PC-3 (cell line): Measurements from ENCODE around the gene DOCK10. TPM values are rescaled to one million over a fixed set of nuclear protein-coding genes. Genes with fewer than 3 reads are reported as not detected.

ENCODE experiments used
- ATAC-seq: fragments of 200-7000 bp; cut with Tn5 transposase; 2 replicates; pipeline ENCODE4 v1.9.1; 2020; ENCODE audit warnings: mild to moderate bottlenecking, moderate library complexity
- BruUV-seq: library from RNA; stranded (reverse); fragments of 400-500 nt; replicated peaks from 2 replicates; lab custom pipeline; 2021; lab: Mats Ljungman, UMichigan
- CTCF ChIA-PET: fragments of 300-600 bp; sonication (Branson Sonifier 250); formaldehyde crosslinking; loops from one replicate; lab custom pipeline; 2022; ENCODE audit warnings: antibody characterized with exemption; lab: Charles Lee
- POLR2A ChIA-PET: fragments of 300-600 bp; sonication (Branson Sonifier 250); formaldehyde crosslinking; loops from one replicate; lab custom pipeline; 2022; ENCODE audit warnings: antibody characterized with exemption; ENCODE audit not compliant: unreplicated experiment; lab: Charles Lee
- DNase-seq: peaks from one replicate; pipeline ENCODE4 v3.0.0-alpha.2; 2015
- H2AFZ ChIP-seq: fragments of 300-600 bp; sonication (generic); 2 replicates; pipeline ENCODE4 v1.6.0; 2016; ENCODE audit warnings: antibody characterized with exemption, low read length
- H3F3A ChIP-seq: fragments of 300-600 bp; sonication (generic); one replicate; pipeline ENCODE4 v1.6.0; 2017; ENCODE audit warnings: antibody characterized with exemption, low read length, control low read depth, mild to moderate bottlenecking; ENCODE audit not compliant: unreplicated experiment
- H3K27ac ChIP-seq: fragments of 300-600 bp; sonication (generic); 2 replicates; pipeline ENCODE4 v1.5.1; 2016; ENCODE audit warnings: mild to moderate bottlenecking, low read length
- H3K27me3 ChIP-seq: fragments of 300-600 bp; sonication (generic); 2 replicates; pipeline ENCODE4 v1.6.1; 2016; ENCODE audit warnings: low read length, mixed read lengths
- H3K36me3 ChIP-seq: fragments of 300-600 bp; sonication (generic); 2 replicates; pipeline ENCODE4 v1.6.1; 2016; ENCODE audit warnings: low read depth, mixed run types, low read length, mixed read lengths
- H3K4me1 ChIP-seq: fragments of 300-600 bp; sonication (generic); 2 replicates; pipeline ENCODE4 v1.5.1; 2016; ENCODE audit warnings: low read length; ENCODE audit not compliant: insufficient read depth
- H3K4me2 ChIP-seq: fragments of 300-600 bp; sonication (generic); 2 replicates; pipeline ENCODE4 v1.6.0; 2016; ENCODE audit warnings: low read length
- H3K4me3 ChIP-seq: fragments of 300-600 bp; sonication (generic); 2 replicates; pipeline ENCODE4 v1.5.1; 2016; ENCODE audit warnings: mild to moderate bottlenecking, low read length, mixed read lengths
- H3K79me2 ChIP-seq: fragments of 300-600 bp; sonication (generic); 2 replicates; pipeline ENCODE4 v1.6.1; 2017; ENCODE audit warnings: low read length, mixed read lengths
- H3K9ac ChIP-seq: fragments of 300-600 bp; sonication (generic); 2 replicates; pipeline ENCODE4 v1.6.0; 2016; ENCODE audit warnings: mild to moderate bottlenecking, low read length
- H3K9me2 ChIP-seq: fragments of 300-600 bp; sonication (generic); replicated peaks from 2 replicates; pipeline ENCODE4 v1.6.1; 2016; ENCODE audit warnings: mixed run types, low read length, mixed read lengths
- H3K9me3 ChIP-seq: fragments of 300-600 bp; sonication (generic); 2 replicates; pipeline ENCODE4 v1.6.1; 2016; ENCODE audit warnings: low read length, mixed read lengths
- H4K20me1 ChIP-seq: fragments of 300-600 bp; sonication (generic); 2 replicates; pipeline ENCODE4 v1.6.1; 2016; ENCODE audit warnings: low read length, mixed read lengths
- EZH2 ChIP-seq: fragments of 300-600 bp; sonication (generic); IDR thresholded peaks from one replicate; pipeline ENCODE4 v1.6.1; 2017; ENCODE audit warnings: antibody characterized with exemption, mild to moderate bottlenecking, low read length; ENCODE audit not compliant: unreplicated experiment
- EZH2phosphoT487 ChIP-seq: fragments of 300-600 bp; sonication (generic); IDR thresholded peaks from 2 replicates; pipeline ENCODE4 v1.6.1; 2018; ENCODE audit warnings: mild to moderate bottlenecking, antibody characterized with exemption, low read length, borderline replicate concordance
- intact Hi-C: fragments of 100-400 bp; cut with micrococcal nuclease; formaldehyde crosslinking; loops from 2 replicates; pipeline ENCODE4 v1.9.0; 2023
- total RNA-seq: library from RNA; depleted of rRNA; stranded (reverse); fragments of >200 nt; gene quantifications from 2 replicates; pipeline ENCODE4 v1.2.3, GENCODE V29; 2014
- TF ChIP-seq, protein P1 (sequence below): fragments of 300-600 bp; sonication (generic); conservative IDR thresholded peaks from 2 replicates; pipeline ENCODE4 v1.5.1; 2017; ENCODE audit warnings: antibody characterized with exemption, low read depth, mild to moderate bottlenecking, low read length

DOCK10 gene
- total RNA-seq, 1 experiment from 2014 or later = 23.1 TPM

DNA sequence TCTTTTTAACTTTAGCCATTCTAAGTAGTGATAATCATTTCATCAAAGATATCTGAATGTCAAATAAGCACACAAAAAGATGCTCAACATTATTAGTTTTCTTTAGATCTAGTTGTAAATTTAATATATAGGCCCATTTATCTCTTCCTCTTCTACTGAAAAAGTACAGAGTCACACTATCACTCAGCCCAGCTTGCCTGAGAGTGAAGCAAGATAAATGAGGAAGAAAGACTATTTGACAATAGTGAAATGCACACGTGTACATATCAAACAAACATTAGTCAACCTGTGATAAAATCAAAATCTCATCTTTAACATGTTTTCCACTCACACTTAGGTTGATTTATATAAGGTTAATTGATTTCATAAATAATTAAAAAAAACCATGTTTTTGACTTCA is 242.6 kb downstream of the DOCK10 start:
- H3K4me2 ChIP-seq = no peak overlapping the region
- H3K4me1 ChIP-seq = no peaks in the 10 kb centered on the region
- POLR2A ChIA-PET = no interaction called here
- CTCF ChIA-PET = no interaction called here
- H3K27me3 ChIP-seq = no peaks in the 10 kb centered on the region
- H3K36me3 ChIP-seq = peaks cover 20% of the 10 kb centered on the region; the same call in 1 of the 2 replicates
- no peak for DNase-seq
- intact Hi-C loops = no loop called here
- no TSS peak for BruUV-seq
- no peak overlapping the region for H3K27ac ChIP-seq
- H3K9me3 ChIP-seq = no peaks in the 10 kb centered on the region
- no peak for ATAC-seq
- no peaks in the 10 kb centered on the region for H3K9me2 ChIP-seq
- H4K20me1 ChIP-seq = no peaks in the 10 kb centered on the region
- no peak overlapping the region for H3K9ac ChIP-seq
- no peak overlapping the region for H3K4me3 ChIP-seq
- H3K79me2 ChIP-seq = no peaks in the 10 kb centered on the region
- no peak overlapping the region for H2AFZ ChIP-seq
- TF ChIP-seq EZH2phosphoT487 (no peak), EZH2 (no peak)
- TF ChIP-seq, protein P1, sequence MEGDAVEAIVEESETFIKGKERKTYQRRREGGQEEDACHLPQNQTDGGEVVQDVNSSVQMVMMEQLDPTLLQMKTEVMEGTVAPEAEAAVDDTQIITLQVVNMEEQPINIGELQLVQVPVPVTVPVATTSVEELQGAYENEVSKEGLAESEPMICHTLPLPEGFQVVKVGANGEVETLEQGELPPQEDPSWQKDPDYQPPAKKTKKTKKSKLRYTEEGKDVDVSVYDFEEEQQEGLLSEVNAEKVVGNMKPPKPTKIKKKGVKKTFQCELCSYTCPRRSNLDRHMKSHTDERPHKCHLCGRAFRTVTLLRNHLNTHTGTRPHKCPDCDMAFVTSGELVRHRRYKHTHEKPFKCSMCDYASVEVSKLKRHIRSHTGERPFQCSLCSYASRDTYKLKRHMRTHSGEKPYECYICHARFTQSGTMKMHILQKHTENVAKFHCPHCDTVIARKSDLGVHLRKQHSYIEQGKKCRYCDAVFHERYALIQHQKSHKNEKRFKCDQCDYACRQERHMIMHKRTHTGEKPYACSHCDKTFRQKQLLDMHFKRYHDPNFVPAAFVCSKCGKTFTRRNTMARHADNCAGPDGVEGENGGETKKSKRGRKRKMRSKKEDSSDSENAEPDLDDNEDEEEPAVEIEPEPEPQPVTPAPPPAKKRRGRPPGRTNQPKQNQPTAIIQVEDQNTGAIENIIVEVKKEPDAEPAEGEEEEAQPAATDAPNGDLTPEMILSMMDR = no peak
- H3F3A ChIP-seq = no peaks in the 10 kb centered on the region

DNA sequence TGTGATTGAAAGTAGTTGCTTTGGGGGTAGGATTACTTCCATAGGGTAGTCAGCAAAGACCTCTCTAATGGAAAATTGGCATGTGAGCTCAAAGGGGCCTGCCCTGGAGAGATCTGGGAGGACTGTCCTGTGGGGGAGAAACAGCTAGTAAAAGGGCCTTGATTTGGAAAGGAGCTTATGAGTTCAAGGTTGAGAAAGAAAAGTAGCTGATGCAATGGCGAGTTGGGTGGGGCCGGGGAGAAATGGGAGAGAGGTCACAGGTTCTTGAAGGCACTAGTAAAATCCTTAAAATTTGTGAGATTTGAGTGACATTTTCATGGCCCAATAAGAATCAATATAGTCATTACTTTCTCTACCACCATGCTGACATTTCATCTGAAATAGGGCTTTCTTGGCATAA is 244.1 kb downstream of the DOCK10 start:
- Histone ChIP-seq H4K20me1 (no peaks in the 10 kb centered on the region), H3K9me3 (no peaks in the 10 kb centered on the region), H3K36me3 (0 out of 2 replicates have a peak, but pooled peaks cover 9% of the 10 kb centered on the region), H3K9me2 (no peaks in the 10 kb centered on the region), H3K4me1 (no peaks in the 10 kb centered on the region), H3K79me2 (no peaks in the 10 kb centered on the region), H3K4me2 (no peak overlapping the region), H3K27me3 (no peaks in the 10 kb centered on the region), H3K4me3 (no peak overlapping the region), H3K27ac (no peak overlapping the region), H2AFZ (no peak overlapping the region), H3K9ac (no peak overlapping the region), H3F3A (no peaks in the 10 kb centered on the region)
- ATAC-seq (no peak), DNase-seq (no peak)
- intact Hi-C loops = no loop called here
- TF ChIP-seq EZH2phosphoT487 = no peak
- no peak for TF ChIP-seq EZH2
- TF ChIP-seq, protein P1 = no peak
- CTCF ChIA-PET = no interaction called here
- BruUV-seq = no TSS peak
- POLR2A ChIA-PET = no interaction called here

GRCh38 chr2:224796695-224797305 is 245.5 kb downstream of the DOCK10 start:
- no peaks in the 10 kb centered on the region for H3F3A ChIP-seq
- DNase-seq = no peak
- intact Hi-C loops = no loop called here
- BruUV-seq = no TSS peak
- ATAC-seq = no peak
- no peaks in the 10 kb centered on the region for H4K20me1 ChIP-seq
- TF ChIP-seq EZH2phosphoT487 (no peak), EZH2 (no peak)
- TF ChIP-seq, protein P1 = no peak
- POLR2A ChIA-PET = no interaction called here
- no peaks in the 10 kb centered on the region for H3K4me1 ChIP-seq
- no peak overlapping the region for H3K27ac ChIP-seq
- H3K36me3 ChIP-seq = 0 out of 2 replicates have a peak, but pooled peaks cover 9% of the 10 kb centered on the region
- no peak overlapping the region for H3K4me3 ChIP-seq
- CTCF ChIA-PET = no interaction called here
- H2AFZ ChIP-seq = no peak overlapping the region
- no peak overlapping the region for H3K9ac ChIP-seq
- no peaks in the 10 kb centered on the region for H3K9me2 ChIP-seq
- H3K9me3 ChIP-seq = no peaks in the 10 kb centered on the region
- H3K27me3 ChIP-seq = no peaks in the 10 kb centered on the region
- no peaks in the 10 kb centered on the region for H3K79me2 ChIP-seq
- H3K4me2 ChIP-seq = no peak overlapping the region
